ENCODE results near the gene BEST2. TPM values are rescaled to one million over a fixed set of nuclear protein-coding genes. Genes with fewer than 3 reads are reported as not detected.

Gene BEST2
- total and polyA plus RNA-seq, 2 of the 4 experiments (the other 2 are of a cell fraction) = not detected

DNA sequence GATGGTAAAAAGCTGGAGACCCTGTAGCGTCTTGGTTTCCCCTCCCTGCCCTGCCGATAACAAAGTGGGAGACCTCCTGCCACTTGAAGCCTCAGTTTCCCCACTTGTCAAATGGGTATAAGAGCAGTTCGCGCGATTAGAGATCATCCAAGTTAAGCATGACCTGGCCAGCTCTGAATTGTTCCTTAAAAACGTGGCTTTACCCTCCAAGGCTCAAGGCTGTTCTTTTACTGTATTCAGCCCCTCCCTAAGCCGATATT is 28.3 kb upstream of the BEST2 start:
- Histone ChIP-seq H3K9me3 (ENCODE audit: control insufficient read depth, insufficient read depth, low read length) (no peaks in the 10 kb centered on the region), H3K79me1 (ENCODE audit: low read depth in 1 of 2, low read length in 2 of 2) (peaks cover 15 to 49% of the 10 kb centered on the region in 2 experiments; a peak in 3 of 4 replicates), H4K91ac (ENCODE audit: insufficient read depth, low read depth, low read length) (peak overlapping the region; percentile 75), H3K4ac (ENCODE audit: low read depth, low read length) (peak overlapping the region; percentile 85), H3K27me3 (ENCODE audit: control insufficient read depth, insufficient read depth, low read length) (no peaks in the 10 kb centered on the region), H3K23ac (ENCODE audit: low read depth, low read length) (peak overlapping the region; percentile 95), H2AK5ac (ENCODE audit: low read depth, low read length) (peak overlapping the region; percentile 80), H2BK20ac (ENCODE audit: low read depth, low read length) (no peak overlapping the region), H3K36me3 (ENCODE audit: control insufficient read depth, insufficient read depth, low read length) (peaks cover 12% of the 10 kb centered on the region), H3K14ac (replicated peaks; ENCODE audit: low read depth, low read length) (peak overlapping the region; percentile 79), H2AK9ac (replicated peaks; ENCODE audit: low read depth, low read length, poor library complexity) (peak overlapping the region; percentile 99), H3K4me2 (ENCODE audit: low read depth, low read length) (peak overlapping the region; percentile 88), H3K9me1 (ENCODE audit: insufficient read depth, low read length) (peaks cover 10% of the 10 kb centered on the region; the same call in 1 of the 2 replicates), H3K4me1 (ENCODE audit: control insufficient read depth, insufficient read depth, low read length) (peaks cover 4% of the 10 kb centered on the region), H4K20me1 (ENCODE audit: insufficient read depth, low read length) (0 out of 2 replicates have a peak, but pooled peaks cover 8% of the 10 kb centered on the region), H2BK5ac (ENCODE audit: low read depth, low read length, poor library complexity, severe bottlenecking) (peak overlapping the region; percentile 68), H3K9ac (ENCODE audit: low read depth, low read length) (peak overlapping the region; percentile 69), H3K56ac (ENCODE audit: extremely low read depth, insufficient read depth, low read length) (peak overlapping the region; percentile 91), H3K27ac (ENCODE audit: insufficient read depth, low read length) (peak overlapping the region; percentile 68), H2BK120ac (ENCODE audit: low read depth, low read length) (peak overlapping the region; percentile 35), H4K8ac (ENCODE audit: low read depth in 2 of 2, low read length in 2 of 2) (peak overlapping the region; percentile 83 to 95), H3K4me3 (ENCODE audit: insufficient read depth, low read depth, low read length) (peak overlapping the region; percentile 53), H2BK15ac (ENCODE audit: low read depth, low read length) (peak overlapping the region; percentile 10; the same call in 1 of the 3 replicates), H4K5ac (ENCODE audit: low read depth, low read length) (peak overlapping the region; percentile 73), H2AFZ (replicated peaks; ENCODE audit: low read length, poor library complexity) (peak overlapping the region; percentile 94), H3K18ac (ENCODE audit: low read depth, low read length) (no peak overlapping the region)
- WGBS, 2 experiments (ENCODE audit: extremely low coverage in 2 of 2, insufficient read length in 1 of 2) = 0% methylated on average over 3 of the region's 7 CpGs; no CpG with 5 or more reads in 1 of the 2 experiments
- dilution Hi-C loops (cut with HindIII; ENCODE audit: low sequenced_read_pairs, unreplicated experiment) = no loop called here
- in situ Hi-C loops (cut with MboI; ENCODE audit: low sequenced_read_pairs) = no loop called here
- CTCF ChIA-PET = interaction anchor here (0.6 to 2.2 kb wide), 4 partner anchors 10 to 1077 kb away, joined by 3 to 8 read pairs (median 5); partner anchors contain the start of gene TRIR
- TF ChIP-seq, protein P1, sequence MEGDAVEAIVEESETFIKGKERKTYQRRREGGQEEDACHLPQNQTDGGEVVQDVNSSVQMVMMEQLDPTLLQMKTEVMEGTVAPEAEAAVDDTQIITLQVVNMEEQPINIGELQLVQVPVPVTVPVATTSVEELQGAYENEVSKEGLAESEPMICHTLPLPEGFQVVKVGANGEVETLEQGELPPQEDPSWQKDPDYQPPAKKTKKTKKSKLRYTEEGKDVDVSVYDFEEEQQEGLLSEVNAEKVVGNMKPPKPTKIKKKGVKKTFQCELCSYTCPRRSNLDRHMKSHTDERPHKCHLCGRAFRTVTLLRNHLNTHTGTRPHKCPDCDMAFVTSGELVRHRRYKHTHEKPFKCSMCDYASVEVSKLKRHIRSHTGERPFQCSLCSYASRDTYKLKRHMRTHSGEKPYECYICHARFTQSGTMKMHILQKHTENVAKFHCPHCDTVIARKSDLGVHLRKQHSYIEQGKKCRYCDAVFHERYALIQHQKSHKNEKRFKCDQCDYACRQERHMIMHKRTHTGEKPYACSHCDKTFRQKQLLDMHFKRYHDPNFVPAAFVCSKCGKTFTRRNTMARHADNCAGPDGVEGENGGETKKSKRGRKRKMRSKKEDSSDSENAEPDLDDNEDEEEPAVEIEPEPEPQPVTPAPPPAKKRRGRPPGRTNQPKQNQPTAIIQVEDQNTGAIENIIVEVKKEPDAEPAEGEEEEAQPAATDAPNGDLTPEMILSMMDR (conservative IDR thresholded peaks at IDR 0.05; ENCODE audit: low read depth, low read length) = no peak
- TF ChIP-seq RAD21 (IDR thresholded peaks at IDR 0.05; ENCODE audit: low read length) (no peak), POLR2A (IDR thresholded peaks at IDR 0.05; ENCODE audit: low read depth, low read length) (0 out of 2 replicates have a peak, but pooled peaks have one; percentile 6), CHD1 (IDR thresholded peaks at IDR 0.05; ENCODE audit: low read depth, low read length) (no peak), MAFK (IDR thresholded peaks at IDR 0.05; ENCODE audit: low read depth, low read length) (no peak)
- TF ChIP-seq, protein P2, sequence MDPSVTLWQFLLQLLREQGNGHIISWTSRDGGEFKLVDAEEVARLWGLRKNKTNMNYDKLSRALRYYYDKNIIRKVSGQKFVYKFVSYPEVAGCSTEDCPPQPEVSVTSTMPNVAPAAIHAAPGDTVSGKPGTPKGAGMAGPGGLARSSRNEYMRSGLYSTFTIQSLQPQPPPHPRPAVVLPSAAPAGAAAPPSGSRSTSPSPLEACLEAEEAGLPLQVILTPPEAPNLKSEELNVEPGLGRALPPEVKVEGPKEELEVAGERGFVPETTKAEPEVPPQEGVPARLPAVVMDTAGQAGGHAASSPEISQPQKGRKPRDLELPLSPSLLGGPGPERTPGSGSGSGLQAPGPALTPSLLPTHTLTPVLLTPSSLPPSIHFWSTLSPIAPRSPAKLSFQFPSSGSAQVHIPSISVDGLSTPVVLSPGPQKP (IDR thresholded peaks at IDR 0.05; ENCODE audit: borderline replicate concordance, low read depth, low read length) = no peak
- BruUV-seq (replicated peaks) = no TSS peak
- ATAC-seq (ENCODE audit: low read depth) (no peak), DNase-seq (peak; percentile 12)
- intact Hi-C loops (cut with micrococcal nuclease) = no loop called here
- POLR2A ChIA-PET (ENCODE audit: unreplicated experiment) = interaction anchor here (0.5 to 0.8 kb wide), 2 partner anchors 11 to 104 kb away, joined by 8 read pairs; partner anchors contain the start of gene TRIR
